ENCODE results near the gene FXYD5. TPM values are rescaled to one million over a fixed set of nuclear protein-coding genes. Genes with fewer than 3 reads are reported as not detected.

Gene FXYD5
- total and polyA plus RNA-seq, 2 donors (not counting 1 experiment from before 2014, with no cell fraction given), result 310 to 390 TPM

DNA sequence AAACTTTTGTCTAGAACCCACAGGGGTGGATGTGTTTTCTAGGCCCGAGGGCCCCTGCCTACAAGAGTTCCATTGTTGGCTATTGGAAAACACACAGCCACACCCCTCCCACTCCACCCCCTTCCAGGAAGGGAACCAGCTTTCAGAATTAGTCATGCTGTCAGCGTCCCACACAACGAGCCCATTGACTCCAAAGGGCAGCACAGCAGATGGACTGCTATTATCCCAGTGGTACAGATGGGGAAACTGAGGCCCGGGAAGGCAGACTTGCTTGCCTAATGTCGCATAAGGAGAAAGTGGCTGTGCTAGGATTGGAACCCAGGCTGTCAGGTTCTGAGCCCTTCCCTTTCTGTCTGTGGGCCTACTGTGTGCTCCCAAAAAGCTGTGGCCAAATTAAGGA lies 47.0 kb upstream of the FXYD5 start:
- POLR2A ChIA-PET, result no interaction called here

DNA sequence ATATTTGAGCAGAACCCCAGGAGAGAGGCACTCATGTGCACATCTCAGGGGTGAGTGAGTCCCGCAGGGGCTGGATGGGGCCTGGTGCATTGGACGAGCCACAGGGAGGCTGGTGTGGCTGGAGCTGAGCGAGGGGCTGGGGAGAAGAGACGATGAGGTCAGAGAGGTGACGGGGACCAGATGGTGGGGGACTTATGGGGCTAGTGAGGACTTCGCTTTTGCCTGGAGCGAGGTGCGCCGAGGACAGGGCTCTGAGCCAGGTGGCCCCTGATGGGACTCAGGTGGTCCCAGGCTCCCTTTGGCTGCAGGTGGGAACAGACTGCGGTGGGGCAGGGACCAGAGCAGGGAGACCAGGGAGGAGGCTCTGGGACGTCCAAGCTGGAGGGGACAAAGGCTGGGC lies 45.8 kb upstream of the FXYD5 start:
- no peaks in the 10 kb centered on the region for H3K4me1 Mint-ChIP-seq
- intact Hi-C loops (cut with micrococcal nuclease), result no loop called here
- H3K27ac Mint-ChIP-seq, result no peak overlapping the region
- peaks cover 0 to 12% (median 0%) of the 10 kb centered on the region in 3 donors for H3K9me3 ChIP-seq (ENCODE audit: control extremely low read depth in 1 of 3, control insufficient read depth in 2 of 3, insufficient read depth in 1 of 3, low read length in 2 of 3)
- POLR2A ChIA-PET, result no interaction called here
- no peak for TF ChIP-seq EZH2 (IDR thresholded peaks at IDR 0.05; ENCODE audit: borderline replicate concordance, insufficient read depth, low read depth, low read length, poor library complexity, severe bottlenecking)
- TF ChIP-seq, protein P1, sequence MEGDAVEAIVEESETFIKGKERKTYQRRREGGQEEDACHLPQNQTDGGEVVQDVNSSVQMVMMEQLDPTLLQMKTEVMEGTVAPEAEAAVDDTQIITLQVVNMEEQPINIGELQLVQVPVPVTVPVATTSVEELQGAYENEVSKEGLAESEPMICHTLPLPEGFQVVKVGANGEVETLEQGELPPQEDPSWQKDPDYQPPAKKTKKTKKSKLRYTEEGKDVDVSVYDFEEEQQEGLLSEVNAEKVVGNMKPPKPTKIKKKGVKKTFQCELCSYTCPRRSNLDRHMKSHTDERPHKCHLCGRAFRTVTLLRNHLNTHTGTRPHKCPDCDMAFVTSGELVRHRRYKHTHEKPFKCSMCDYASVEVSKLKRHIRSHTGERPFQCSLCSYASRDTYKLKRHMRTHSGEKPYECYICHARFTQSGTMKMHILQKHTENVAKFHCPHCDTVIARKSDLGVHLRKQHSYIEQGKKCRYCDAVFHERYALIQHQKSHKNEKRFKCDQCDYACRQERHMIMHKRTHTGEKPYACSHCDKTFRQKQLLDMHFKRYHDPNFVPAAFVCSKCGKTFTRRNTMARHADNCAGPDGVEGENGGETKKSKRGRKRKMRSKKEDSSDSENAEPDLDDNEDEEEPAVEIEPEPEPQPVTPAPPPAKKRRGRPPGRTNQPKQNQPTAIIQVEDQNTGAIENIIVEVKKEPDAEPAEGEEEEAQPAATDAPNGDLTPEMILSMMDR (IDR thresholded peaks at IDR 0.05), result no peak
- H3K4me3 Mint-ChIP-seq, result no peak overlapping the region
- H3K9ac ChIP-seq (ENCODE audit: low read length), result no peak overlapping the region
- no peak overlapping the region for H3K4me2 ChIP-seq (replicated peaks; ENCODE audit: low read depth, low read length, poor library complexity, severe bottlenecking)
- no peaks in the 10 kb centered on the region for H3K79me2 ChIP-seq (ENCODE audit: control insufficient read depth, insufficient read depth, low read length)
- H3K4me1 ChIP-seq (ENCODE audit: control insufficient read depth in 2 of 2, insufficient read depth in 2 of 2, low read length in 2 of 2), result no peaks in the 10 kb centered on the region
- H3K9me3 Mint-ChIP-seq (ENCODE audit: insufficient read depth), result no peaks in the 10 kb centered on the region
- no peak overlapping the region for H3K4me3 ChIP-seq (ENCODE audit: control extremely low read depth in 1 of 5, extremely low read depth in 1 of 5, insufficient read depth in 1 of 5, low read depth in 2 of 5, low read length in 4 of 5)
- H3K36me3 ChIP-seq (replicated peaks in 1 of 2; ENCODE audit: control extremely low read depth in 1 of 2, control insufficient read depth in 1 of 2, extremely low read depth in 1 of 2, insufficient read depth in 2 of 2, low read length in 1 of 2), result no peaks in the 10 kb centered on the region
- H3K27me3 ChIP-seq (replicated peaks in 1 of 4; ENCODE audit: control extremely low read depth in 1 of 4, control insufficient read depth in 3 of 4, insufficient read depth in 4 of 4, low read length in 3 of 4), result peaks cover 0 to 11% (median 0%) of the 10 kb centered on the region in 4 experiments
- WGBS (ENCODE audit: insufficient coverage), result 79% methylated on average over 11 of the region's 11 CpGs
- CTCF ChIA-PET, result interaction anchor here (0.7 kb wide), 1 partner anchor 532 kb away, joined by 3 read pairs; no protein-coding TSS in a partner anchor
- no peak overlapping the region for H3K27ac ChIP-seq (ENCODE audit: low read length in 2 of 2)
- DNase-seq, result no peak
- H4K20me1 ChIP-seq (ENCODE audit: control insufficient read depth, insufficient read depth, low read length, poor library complexity, severe bottlenecking), result no peaks in the 10 kb centered on the region
- peaks cover 8% of the 10 kb centered on the region for H3K27me3 Mint-ChIP-seq
- no peak overlapping the region for H2AFZ ChIP-seq (ENCODE audit: insufficient read depth, low read depth, low read length, poor library complexity, severe bottlenecking)
- no peak for ATAC-seq (ENCODE audit: low read depth)

More for the DNA sequence above, 47.0 kb upstream of the FXYD5 start:
- Histone ChIP-seq H3K4me3 (ENCODE audit: control extremely low read depth in 1 of 5, extremely low read depth in 1 of 5, insufficient read depth in 1 of 5, low read depth in 2 of 5, low read length in 4 of 5) (no peak overlapping the region), H2AFZ (ENCODE audit: insufficient read depth, low read depth, low read length, poor library complexity, severe bottlenecking) (no peak overlapping the region), H3K79me2 (ENCODE audit: control insufficient read depth, insufficient read depth, low read length) (no peaks in the 10 kb centered on the region), H4K20me1 (ENCODE audit: control insufficient read depth, insufficient read depth, low read length, poor library complexity, severe bottlenecking) (no peaks in the 10 kb centered on the region), H3K9ac (ENCODE audit: low read length) (no peak overlapping the region), H3K9me3 (ENCODE audit: control extremely low read depth in 1 of 3, control insufficient read depth in 2 of 3, insufficient read depth in 1 of 3, low read length in 2 of 3) (peaks cover 0 to 12% (median 0%) of the 10 kb centered on the region in 3 donors), H3K27me3 (replicated peaks in 1 of 4; ENCODE audit: control extremely low read depth in 1 of 4, control insufficient read depth in 3 of 4, insufficient read depth in 4 of 4, low read length in 3 of 4) (peaks cover 0 to 9% (median 0%) of the 10 kb centered on the region in 4 experiments), H3K27ac (ENCODE audit: low read length in 2 of 2) (no peak overlapping the region), H3K4me1 (ENCODE audit: control insufficient read depth in 2 of 2, insufficient read depth in 2 of 2, low read length in 2 of 2) (no peaks in the 10 kb centered on the region), H3K36me3 (replicated peaks in 1 of 2; ENCODE audit: control extremely low read depth in 1 of 2, control insufficient read depth in 1 of 2, extremely low read depth in 1 of 2, insufficient read depth in 2 of 2, low read length in 1 of 2) (no peaks in the 10 kb centered on the region), H3K4me2 (replicated peaks; ENCODE audit: low read depth, low read length, poor library complexity, severe bottlenecking) (no peak overlapping the region)
- H3K9me3 Mint-ChIP-seq (ENCODE audit: insufficient read depth), result no peaks in the 10 kb centered on the region
- TF ChIP-seq EZH2 (IDR thresholded peaks at IDR 0.05; ENCODE audit: borderline replicate concordance, insufficient read depth, low read depth, low read length, poor library complexity, severe bottlenecking), result no peak
- TF ChIP-seq, protein P1 (IDR thresholded peaks at IDR 0.05), result no peak
- H3K27me3 Mint-ChIP-seq, result peaks cover 8% of the 10 kb centered on the region
- H3K4me1 Mint-ChIP-seq, result no peaks in the 10 kb centered on the region
- no peak overlapping the region for H3K27ac Mint-ChIP-seq
- CTCF ChIA-PET, result interaction anchor here (1.1 kb wide), 1 partner anchor 10 kb away, joined by 3 read pairs; no protein-coding TSS in a partner anchor
- DNase-seq (no peak), ATAC-seq (ENCODE audit: low read depth) (no peak)
- intact Hi-C loops (cut with micrococcal nuclease), result no loop called here
- 21% methylated on average over 4 of the region's 5 CpGs for WGBS (ENCODE audit: insufficient coverage)
- no peak overlapping the region for H3K4me3 Mint-ChIP-seq

All from B cell (primary cell).